ENCODE results near the gene IRF1.

Gene IRF1

GRCh38 chr5:132462856-132463745 is 27.5 kb downstream of the IRF1 start:
- DNase-seq (ENCODE audit: low read depth in 3 of 3, low spot score in 1 of 3), result no peak

- DNase-seq (ENCODE audit: low read depth in 3 of 3, low spot score in 1 of 3), result no peak
These were observed 28.2 kb downstream of the IRF1 start for GRCh38 chr5:132462333-132462732.

GRCh38 chr5:132461569-132462070 is 29.0 kb downstream of the IRF1 start:
- DNase-seq (ENCODE audit: low read depth in 3 of 3, low spot score in 1 of 3), result no peak

GRCh38 chr5:132460846-132461568 is 29.6 kb downstream of the IRF1 start:
- DNase-seq (ENCODE audit: low read depth in 3 of 3, low spot score in 1 of 3), result no peak

GRCh38 chr5:132459983-132460838 is 30.4 kb downstream of the IRF1 start:
- no peak for DNase-seq (ENCODE audit: low read depth in 3 of 3, low spot score in 1 of 3)

GRCh38 chr5:132459031-132459982 is 31.3 kb downstream of the IRF1 start:
- DNase-seq (ENCODE audit: low read depth in 3 of 3, low spot score in 1 of 3), result no peak

- no peak for DNase-seq (ENCODE audit: low read depth in 3 of 3, low spot score in 1 of 3)
These were observed 31.9 kb downstream of the IRF1 start for GRCh38 chr5:132458651-132459030.

GRCh38 chr5:132458226-132458560 is 32.4 kb downstream of the IRF1 start:
- DNase-seq (ENCODE audit: low read depth in 3 of 3, low spot score in 1 of 3), result no peak

GRCh38 chr5:132457371-132458225 is 33.0 kb downstream of the IRF1 start:
- DNase-seq (ENCODE audit: low read depth in 3 of 3, low spot score in 1 of 3), result no peak

- no peak for DNase-seq (ENCODE audit: low read depth in 3 of 3, low spot score in 1 of 3)
These were observed 33.6 kb downstream of the IRF1 start for GRCh38 chr5:132456987-132457361.

GRCh38 chr5:132456296-132456986 is 34.1 kb downstream of the IRF1 start:
- peak in 1 of 3 donors; percentile 35 for DNase-seq (ENCODE audit: low read depth in 3 of 3, low spot score in 1 of 3)

GRCh38 chr5:132455614-132456115 is 34.9 kb downstream of the IRF1 start:
- DNase-seq (ENCODE audit: low read depth in 3 of 3, low spot score in 1 of 3), result no peak

- no peak for DNase-seq (ENCODE audit: low read depth in 3 of 3, low spot score in 1 of 3)
These were observed 36.2 kb downstream of the IRF1 start for GRCh38 chr5:132454361-132454760.

GRCh38 chr5:132451387-132451786 is 39.2 kb downstream of the IRF1 start:
- DNase-seq (ENCODE audit: low read depth in 3 of 3, low spot score in 1 of 3), result no peak

- no peak for DNase-seq (ENCODE audit: low read depth in 3 of 3, low spot score in 1 of 3)
These were observed 41.5 kb downstream of the IRF1 start for GRCh38 chr5:132449060-132449459.

- no peak for DNase-seq (ENCODE audit: low read depth in 3 of 3, low spot score in 1 of 3)
These were observed 43.4 kb downstream of the IRF1 start for GRCh38 chr5:132447196-132447595.

- DNase-seq (ENCODE audit: low read depth in 3 of 3, low spot score in 1 of 3), result no peak
These were observed 44.0 kb downstream of the IRF1 start for GRCh38 chr5:132446621-132447020.

GRCh38 chr5:132445930-132446329 is 44.6 kb downstream of the IRF1 start:
- DNase-seq (ENCODE audit: low read depth in 3 of 3, low spot score in 1 of 3), result no peak

- DNase-seq (ENCODE audit: low read depth in 3 of 3, low spot score in 1 of 3), result no peak
These were observed 45.0 kb downstream of the IRF1 start for GRCh38 chr5:132445640-132445923.

Data from stimulated activated CD4-positive, alpha-beta T cell treated with anti-CD3 and anti-CD28 coated beads, TNF-alpha, amount 100 ng/mL, for 1 hour (primary cell).